Endothelial cell (in vitro differentiated cells): ENCODE measurements around the gene REEP2. TPM values are rescaled to one million over a fixed set of nuclear protein-coding genes. Genes with fewer than 3 reads are reported as not detected.
"Not testable (repeated sequence)": the region's sequence is repeated elsewhere in the genome, so short reads cannot be mapped to it uniquely, and the experiment has no call there.

ENCODE experiments used
- DNase-seq: peaks from one replicate; pipeline ENCODE4 v3.0.0; 2021; ENCODE audit warnings: low spot score
- H3K27ac Mint-ChIP-seq: one replicate; pipeline ENCODE4 v1.8.0; 2021; ENCODE audit warnings: mixed read lengths, inconsistent platforms; ENCODE audit not compliant: unreplicated experiment
- H3K27me3 Mint-ChIP-seq: one replicate; pipeline ENCODE4 v1.8.0; 2021; ENCODE audit warnings: mild to moderate bottlenecking, moderate library complexity, mixed read lengths, inconsistent platforms; ENCODE audit not compliant: unreplicated experiment
- H3K36me3 Mint-ChIP-seq: one replicate; pipeline ENCODE4 v1.8.0; 2021; ENCODE audit warnings: mild to moderate bottlenecking, low read depth, mixed read lengths, inconsistent platforms; ENCODE audit not compliant: unreplicated experiment
- H3K4me1 Mint-ChIP-seq: one replicate; pipeline ENCODE4 v1.8.0; 2021; ENCODE audit warnings: mild to moderate bottlenecking, mixed read lengths, inconsistent platforms; ENCODE audit not compliant: unreplicated experiment
- H3K4me3 Mint-ChIP-seq: one replicate; pipeline ENCODE4 v1.8.0; 2021; ENCODE audit warnings: mild to moderate bottlenecking, mixed read lengths, inconsistent platforms; ENCODE audit not compliant: unreplicated experiment
- H3K9me3 Mint-ChIP-seq: one replicate; pipeline ENCODE4 v1.8.0; 2021; ENCODE audit warnings: mixed read lengths, inconsistent platforms; ENCODE audit not compliant: unreplicated experiment
- total RNA-seq: library from RNA; stranded (reverse); fragmentation: NEBNext Ultra II Directional; extraction: Animal tissue kit (Norgen Biotek cat#: 25700); gene quantifications from one replicate; pipeline ENCODE4 v1.2.1, GENCODE V29; 2021; ENCODE audit not compliant: unreplicated experiment
- TF ChIP-seq, protein P1 (sequence below): fragments of 200-600 bp; sonication (generic); IDR thresholded peaks from one replicate; pipeline ENCODE4 v1.5.0; 2021; ENCODE audit warnings: antibody characterized with exemption; ENCODE audit not compliant: unreplicated experiment

REEP2 gene
- total RNA-seq, 1 donor from 2014 or later = 72.8 TPM

GRCh38 chr5:138408023-138408422, 30.8 kb upstream of the REEP2 start:
- H3K36me3 Mint-ChIP-seq = peaks cover 34% of the 10 kb centered on the region
- TF ChIP-seq, protein P1, sequence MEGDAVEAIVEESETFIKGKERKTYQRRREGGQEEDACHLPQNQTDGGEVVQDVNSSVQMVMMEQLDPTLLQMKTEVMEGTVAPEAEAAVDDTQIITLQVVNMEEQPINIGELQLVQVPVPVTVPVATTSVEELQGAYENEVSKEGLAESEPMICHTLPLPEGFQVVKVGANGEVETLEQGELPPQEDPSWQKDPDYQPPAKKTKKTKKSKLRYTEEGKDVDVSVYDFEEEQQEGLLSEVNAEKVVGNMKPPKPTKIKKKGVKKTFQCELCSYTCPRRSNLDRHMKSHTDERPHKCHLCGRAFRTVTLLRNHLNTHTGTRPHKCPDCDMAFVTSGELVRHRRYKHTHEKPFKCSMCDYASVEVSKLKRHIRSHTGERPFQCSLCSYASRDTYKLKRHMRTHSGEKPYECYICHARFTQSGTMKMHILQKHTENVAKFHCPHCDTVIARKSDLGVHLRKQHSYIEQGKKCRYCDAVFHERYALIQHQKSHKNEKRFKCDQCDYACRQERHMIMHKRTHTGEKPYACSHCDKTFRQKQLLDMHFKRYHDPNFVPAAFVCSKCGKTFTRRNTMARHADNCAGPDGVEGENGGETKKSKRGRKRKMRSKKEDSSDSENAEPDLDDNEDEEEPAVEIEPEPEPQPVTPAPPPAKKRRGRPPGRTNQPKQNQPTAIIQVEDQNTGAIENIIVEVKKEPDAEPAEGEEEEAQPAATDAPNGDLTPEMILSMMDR = no peak
- peaks cover 6% of the 10 kb centered on the region for H3K27me3 Mint-ChIP-seq
- peak overlapping the region; percentile 7 for H3K4me3 Mint-ChIP-seq
- no peaks in the 10 kb centered on the region for H3K4me1 Mint-ChIP-seq
- no peak for DNase-seq
- H3K27ac Mint-ChIP-seq = no peak overlapping the region
- H3K9me3 Mint-ChIP-seq = no peaks in the 10 kb centered on the region

GRCh38 chr5:138410996-138411640, 27.7 kb upstream of the REEP2 start:
- H3K4me3 Mint-ChIP-seq, H3K27ac Mint-ChIP-seq, H3K4me1 Mint-ChIP-seq, H3K27me3 Mint-ChIP-seq, H3K9me3 Mint-ChIP-seq: not testable (repeated sequence)
- DNase-seq = peak; percentile 39
- peaks cover 34% of the 10 kb centered on the region for H3K36me3 Mint-ChIP-seq
- TF ChIP-seq, protein P1 = peak; percentile 45

DNA sequence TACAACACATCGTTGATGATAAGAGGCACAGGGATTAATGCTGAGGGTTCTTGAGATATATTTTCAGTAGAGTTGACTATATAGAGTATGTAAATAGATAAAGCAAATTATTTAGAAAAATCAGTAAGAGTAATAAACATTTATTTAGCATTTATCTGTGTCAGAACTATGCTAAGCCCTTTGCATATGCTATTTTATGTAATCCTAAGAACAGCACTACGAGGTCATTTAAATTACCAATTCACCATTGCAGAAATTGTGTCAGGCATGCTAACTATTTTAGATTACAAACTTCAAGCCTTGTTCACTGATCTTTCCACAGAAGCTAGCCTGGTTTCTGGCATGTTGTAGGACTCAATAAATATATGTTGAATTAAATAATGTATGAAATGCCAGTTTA, 20.4 kb upstream of the REEP2 start:
- Mint-ChIP-seq H3K9me3 (no peaks in the 10 kb centered on the region), H3K27ac (no peak overlapping the region), H3K36me3 (peaks cover 29% of the 10 kb centered on the region), H3K4me1 (peaks cover 7% of the 10 kb centered on the region), H3K27me3 (peaks cover 3% of the 10 kb centered on the region), H3K4me3 (no peak overlapping the region)
- no peak for DNase-seq
- TF ChIP-seq, protein P1 = no peak

- TF ChIP-seq, protein P1 = no peak
- H3K4me1 Mint-ChIP-seq = peaks cover 40% of the 10 kb centered on the region
- H3K9me3 Mint-ChIP-seq = no peaks in the 10 kb centered on the region
- peak overlapping the region; percentile 91 for H3K27ac Mint-ChIP-seq
- no peak for DNase-seq
- H3K36me3 Mint-ChIP-seq = peaks cover 45% of the 10 kb centered on the region
- H3K4me3 Mint-ChIP-seq = peak overlapping the region; percentile 9
- H3K27me3 Mint-ChIP-seq = peaks cover 3% of the 10 kb centered on the region
Measured at GRCh38 chr5:138425079-138425478, 13.8 kb upstream of the REEP2 start.

DNA sequence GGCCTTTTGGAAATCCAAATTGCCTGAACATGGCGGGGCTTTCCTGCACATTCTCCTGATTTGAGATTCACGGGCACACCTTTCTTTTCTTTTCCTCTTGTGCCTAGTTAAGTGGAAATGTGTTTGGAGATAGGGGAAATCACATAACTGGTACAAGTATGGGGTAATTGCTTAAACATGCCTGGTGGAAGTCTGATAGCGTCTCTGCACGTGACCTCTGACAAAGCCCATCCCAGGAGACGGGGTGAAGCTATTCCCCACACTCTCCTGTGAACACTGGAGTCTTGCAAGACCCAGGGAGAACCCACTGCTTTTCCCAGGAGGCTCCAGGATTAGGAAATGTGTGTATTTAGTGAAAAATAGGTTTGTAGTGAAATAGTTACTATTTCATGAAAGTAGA, 2.9 kb upstream of the REEP2 start:
- Mint-ChIP-seq H3K4me1 (peaks cover 23% of the 10 kb centered on the region), H3K36me3 (peaks cover 38% of the 10 kb centered on the region), H3K27me3 (peaks cover 6% of the 10 kb centered on the region), H3K27ac (no peak overlapping the region), H3K4me3 (no peak overlapping the region), H3K9me3 (no peaks in the 10 kb centered on the region)
- TF ChIP-seq, protein P1 = no peak
- DNase-seq = no peak
